Measurements from ENCODE around the gene COX17. TPM values are rescaled to one million over a fixed set of nuclear protein-coding genes. Genes with fewer than 3 reads are reported as not detected.

COX17 gene
- total RNA-seq, 1 experiment from 2014 or later, result 49.7 TPM

GRCh38 chr3:119631516-119631915 is 45.7 kb downstream of the COX17 start:
- no peak overlapping the region for H3K4me3 ChIP-seq (ENCODE audit: low read depth, low read length, poor library complexity, severe bottlenecking)
- ChIA-PET POLR2A (ENCODE audit: low non-redundant PET) (no interaction called here), CTCF (no interaction called here)
- intact Hi-C loops (cut with micrococcal nuclease; ENCODE audit: unreplicated experiment), result no loop called here
- no peaks in the 10 kb centered on the region for H3K4me1 ChIP-seq (ENCODE audit: insufficient read depth, low read length, poor library complexity, severe bottlenecking)
- TF ChIP-seq EZH2 (IDR thresholded peaks at IDR 0.05; ENCODE audit: borderline replicate concordance, low read depth, low read length, poor library complexity, severe bottlenecking) (no peak), CTCF (conservative IDR thresholded peaks at IDR 0.05; ENCODE audit: low read depth, low read length) (no peak)
- H3K27me3 ChIP-seq (replicated peaks; ENCODE audit: insufficient read depth, low read depth, low read length, poor library complexity), result no peaks in the 10 kb centered on the region
- no peak for DNase-seq (ENCODE audit: low spot score)
- H3K36me3 ChIP-seq (ENCODE audit: insufficient read depth, low read length, poor library complexity, severe bottlenecking), result no peaks in the 10 kb centered on the region
- no peaks in the 10 kb centered on the region for H3K9me3 ChIP-seq (ENCODE audit: low read depth, low read length, poor library complexity, severe bottlenecking)
- H3K27ac ChIP-seq (ENCODE audit: low read depth, low read length, poor library complexity, severe bottlenecking), result no peak overlapping the region
- BruUV-seq (replicated peaks), result no TSS peak

GRCh38 chr3:119630880-119631329 is 46.3 kb downstream of the COX17 start:
- DNase-seq (ENCODE audit: low spot score), result no peak
- intact Hi-C loops (cut with micrococcal nuclease; ENCODE audit: unreplicated experiment), result no loop called here
- H3K9me3 ChIP-seq (ENCODE audit: low read depth, low read length, poor library complexity, severe bottlenecking), result no peaks in the 10 kb centered on the region
- TF ChIP-seq EZH2 (IDR thresholded peaks at IDR 0.05; ENCODE audit: borderline replicate concordance, low read depth, low read length, poor library complexity, severe bottlenecking), result no peak
- no peak for TF ChIP-seq CTCF (conservative IDR thresholded peaks at IDR 0.05; ENCODE audit: low read depth, low read length)
- no TSS peak for BruUV-seq (replicated peaks)
- no peak overlapping the region for H3K27ac ChIP-seq (ENCODE audit: low read depth, low read length, poor library complexity, severe bottlenecking)
- peaks cover 1% of the 10 kb centered on the region for H3K4me1 ChIP-seq (ENCODE audit: insufficient read depth, low read length, poor library complexity, severe bottlenecking)
- no peak overlapping the region for H3K4me3 ChIP-seq (ENCODE audit: low read depth, low read length, poor library complexity, severe bottlenecking)
- no peaks in the 10 kb centered on the region for H3K27me3 ChIP-seq (replicated peaks; ENCODE audit: insufficient read depth, low read depth, low read length, poor library complexity)
- ChIA-PET POLR2A (ENCODE audit: low non-redundant PET) (no interaction called here), CTCF (no interaction called here)
- no peaks in the 10 kb centered on the region for H3K36me3 ChIP-seq (ENCODE audit: insufficient read depth, low read length, poor library complexity, severe bottlenecking)

- H3K27me3 ChIP-seq (replicated peaks; ENCODE audit: insufficient read depth, low read depth, low read length, poor library complexity), result no peaks in the 10 kb centered on the region
- H3K4me3 ChIP-seq (ENCODE audit: low read depth, low read length, poor library complexity, severe bottlenecking), result no peak overlapping the region
- no peak for TF ChIP-seq CTCF (conservative IDR thresholded peaks at IDR 0.05; ENCODE audit: low read depth, low read length)
- TF ChIP-seq EZH2 (IDR thresholded peaks at IDR 0.05; ENCODE audit: borderline replicate concordance, low read depth, low read length, poor library complexity, severe bottlenecking), result no peak
- ChIA-PET CTCF (no interaction called here), POLR2A (ENCODE audit: low non-redundant PET) (no interaction called here)
- H3K27ac ChIP-seq (ENCODE audit: low read depth, low read length, poor library complexity, severe bottlenecking), result no peak overlapping the region
- BruUV-seq (replicated peaks), result no TSS peak
- H3K4me1 ChIP-seq (ENCODE audit: insufficient read depth, low read length, poor library complexity, severe bottlenecking), result peaks cover 5% of the 10 kb centered on the region
- no peak for DNase-seq (ENCODE audit: low spot score)
- intact Hi-C loops (cut with micrococcal nuclease; ENCODE audit: unreplicated experiment), result no loop called here
- no peaks in the 10 kb centered on the region for H3K36me3 ChIP-seq (ENCODE audit: insufficient read depth, low read length, poor library complexity, severe bottlenecking)
- H3K9me3 ChIP-seq (ENCODE audit: low read depth, low read length, poor library complexity, severe bottlenecking), result no peaks in the 10 kb centered on the region
Measured at GRCh38 chr3:119630128-119630879, 46.9 kb downstream of the COX17 start.

Measured in A673 (cell line).